Lower leg skin (tissue), 4 donors: Measurements from ENCODE around the gene KMT2E. TPM values are rescaled to one million over a fixed set of nuclear protein-coding genes. Genes with fewer than 3 reads are reported as not detected.
A peak's percentile ranks its signal among the peaks of the same experiment; 100 is the strongest.

Source experiments
- DNase-seq, 2 donors: peaks; one replicate each; pipeline ENCODE4 v3.0.0-alpha.2; 2019; ENCODE audit warnings: low spot score in 2 of 2
- H3K4me3 ChIP-seq: fragments of 200-600 bp; sonication (generic); 2 replicates; pipeline ENCODE4 v1.5.1; 2017; ENCODE audit warnings: mild to moderate bottlenecking, low read depth; ENCODE audit not compliant: poor library complexity, severe bottlenecking
- POLR2A ChIP-seq, 2 donors: fragments of 450-650 bp; IDR thresholded peaks; one replicate each; pipeline ENCODE4 v1.6.1; 2016 to 2017; ENCODE audit warnings: antibody characterized with exemption in 2 of 2, mild to moderate bottlenecking in 1 of 2, moderate library complexity in 1 of 2
- WGBS, 2 donors: methylation state at CpG; one replicate each; pipeline ENCODE4 v1.1.5; 2018; 5-methylcytosine and 5-hydroxymethylcytosine counted together
- intact Hi-C: fragments of 100-400 bp; cut with DNase I; formaldehyde crosslinking; loops from one replicate; pipeline ENCODE4 v1.15.0; 2023; ENCODE audit warnings: low total_unique reads
- total RNA-seq, 4 donors: library from RNA; depleted of rRNA; stranded (reverse); fragments of >200 nt; gene quantifications; one replicate each; pipeline ENCODE4 v1.1.0, GENCODE V29; 2016
- TF ChIP-seq, protein P1 (sequence below), 3 donors: fragments of 450-650 bp; IDR thresholded peaks; one replicate each; pipeline ENCODE4 v1.5.1; 2016; ENCODE audit warnings: antibody characterized with exemption in 3 of 3, mild to moderate bottlenecking in 3 of 3, moderate library complexity in 2 of 3

Gene KMT2E
- total RNA-seq, 4 donors from 2014 or later: 86.4 to 130 (median 114) TPM

DNA sequence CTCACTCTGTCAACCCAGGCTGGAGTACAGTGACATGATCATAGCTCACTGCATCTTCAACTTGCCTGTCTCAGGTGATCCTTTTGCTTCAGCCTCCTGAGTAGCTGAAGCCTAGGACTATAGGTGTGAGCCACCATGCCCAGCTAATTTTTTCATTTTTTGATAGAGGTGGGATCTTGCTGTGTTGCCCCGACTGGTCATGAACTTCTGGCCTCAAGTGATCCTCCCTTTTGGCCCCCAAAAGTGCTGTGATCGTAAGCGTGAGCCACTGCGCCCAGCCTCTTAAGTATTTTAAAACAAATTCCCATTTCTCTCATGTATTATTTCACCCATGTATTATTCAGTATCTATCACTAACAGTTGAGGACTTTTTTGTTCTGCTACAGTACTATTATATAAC lies 43.5 kb downstream of the KMT2E start:
- DNase-seq: no peak
- intact Hi-C loops: no loop called here
- no peak overlapping the region for H3K4me3 ChIP-seq
- WGBS, 2 donors: 79 to 99% methylated on average over 4 of the region's 4 CpGs
- no peak for TF ChIP-seq POLR2A (IDR thresholded peaks at IDR 0.05)
- TF ChIP-seq, protein P1, sequence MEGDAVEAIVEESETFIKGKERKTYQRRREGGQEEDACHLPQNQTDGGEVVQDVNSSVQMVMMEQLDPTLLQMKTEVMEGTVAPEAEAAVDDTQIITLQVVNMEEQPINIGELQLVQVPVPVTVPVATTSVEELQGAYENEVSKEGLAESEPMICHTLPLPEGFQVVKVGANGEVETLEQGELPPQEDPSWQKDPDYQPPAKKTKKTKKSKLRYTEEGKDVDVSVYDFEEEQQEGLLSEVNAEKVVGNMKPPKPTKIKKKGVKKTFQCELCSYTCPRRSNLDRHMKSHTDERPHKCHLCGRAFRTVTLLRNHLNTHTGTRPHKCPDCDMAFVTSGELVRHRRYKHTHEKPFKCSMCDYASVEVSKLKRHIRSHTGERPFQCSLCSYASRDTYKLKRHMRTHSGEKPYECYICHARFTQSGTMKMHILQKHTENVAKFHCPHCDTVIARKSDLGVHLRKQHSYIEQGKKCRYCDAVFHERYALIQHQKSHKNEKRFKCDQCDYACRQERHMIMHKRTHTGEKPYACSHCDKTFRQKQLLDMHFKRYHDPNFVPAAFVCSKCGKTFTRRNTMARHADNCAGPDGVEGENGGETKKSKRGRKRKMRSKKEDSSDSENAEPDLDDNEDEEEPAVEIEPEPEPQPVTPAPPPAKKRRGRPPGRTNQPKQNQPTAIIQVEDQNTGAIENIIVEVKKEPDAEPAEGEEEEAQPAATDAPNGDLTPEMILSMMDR (IDR thresholded peaks at IDR 0.05): no peak

GRCh38 chr7:105060437-105060836 lies 46.4 kb downstream of the KMT2E start:
- TF ChIP-seq, protein P1 (IDR thresholded peaks at IDR 0.05): no peak
- TF ChIP-seq POLR2A (IDR thresholded peaks at IDR 0.05): no peak
- DNase-seq: no peak

GRCh38 chr7:105060923-105061322 lies 46.9 kb downstream of the KMT2E start:
- TF ChIP-seq POLR2A (IDR thresholded peaks at IDR 0.05): no peak
- TF ChIP-seq, protein P1 (IDR thresholded peaks at IDR 0.05): no peak
- WGBS, 2 donors: 84 to 86% methylated on average over 3 of the region's 3 CpGs
- intact Hi-C loops: no loop called here
- no peak for DNase-seq
- H3K4me3 ChIP-seq: no peak overlapping the region

More at GRCh38 chr7:105060437-105060836, 46.4 kb downstream of the KMT2E start:
- H3K4me3 ChIP-seq: no peak overlapping the region
- intact Hi-C loops: no loop called here
- WGBS, 2 donors: 95 to 97% methylated on average over 4 of the region's 4 CpGs

DNA sequence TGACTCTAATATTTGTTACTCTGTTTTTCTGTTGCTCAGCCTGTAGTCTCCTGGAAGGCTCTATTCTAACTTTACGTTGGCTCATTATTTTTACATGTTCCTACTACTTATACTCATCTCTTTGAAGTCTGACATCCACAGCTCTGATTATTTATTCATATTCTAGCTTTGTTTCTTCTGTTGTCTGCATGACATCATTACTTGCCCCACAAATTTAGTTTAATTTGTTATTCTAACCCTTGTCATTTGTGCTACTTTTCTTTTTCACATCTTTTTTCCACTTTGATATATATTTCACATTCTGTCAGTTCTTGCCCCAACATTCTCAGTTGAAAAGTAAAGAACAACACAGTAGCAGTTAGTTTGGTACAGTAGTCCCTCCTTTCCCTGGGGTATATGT lies 51.1 kb downstream of the KMT2E start:
- TF ChIP-seq POLR2A (IDR thresholded peaks at IDR 0.05): no peak
- TF ChIP-seq, protein P1 (IDR thresholded peaks at IDR 0.05): no peak
- DNase-seq: no peak
- no peak overlapping the region for H3K4me3 ChIP-seq
- intact Hi-C loops: no loop called here
- 85 to 87% methylated on average over 1 of the region's 1 CpG for WGBS, 2 donors

DNA sequence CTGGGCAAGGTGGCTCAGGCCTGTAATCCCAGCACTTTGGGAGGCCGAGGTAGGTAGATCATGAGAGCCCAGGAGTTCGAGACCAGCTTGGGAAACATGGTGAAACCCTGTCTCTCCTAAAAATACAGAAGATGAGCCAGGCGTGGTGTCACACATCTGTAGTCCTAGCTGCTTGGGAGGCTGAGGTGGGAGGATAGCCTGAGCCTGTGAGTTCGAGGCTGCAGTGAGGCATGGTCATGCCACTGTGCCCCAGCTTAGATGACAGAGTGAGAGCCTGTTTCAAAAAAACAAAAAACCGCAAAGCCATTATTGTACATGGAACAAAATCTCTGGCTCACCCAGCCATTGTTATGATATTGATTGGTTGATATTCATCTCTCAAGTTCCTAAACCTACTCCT lies 53.7 kb downstream of the KMT2E start:
- intact Hi-C loops: no loop called here
- WGBS, 2 donors: 96 to 97% methylated on average over 5 of the region's 5 CpGs
- no peak overlapping the region for H3K4me3 ChIP-seq
- peak in 1 of 2 donors; percentile 62 for DNase-seq
- no peak for TF ChIP-seq POLR2A (IDR thresholded peaks at IDR 0.05)

GRCh38 chr7:105068886-105069285 lies 54.9 kb downstream of the KMT2E start:
- intact Hi-C loops: no loop called here
- WGBS, 2 donors: 92 to 96% methylated on average over 1 of the region's 1 CpG
- no peak for DNase-seq
- no peak overlapping the region for H3K4me3 ChIP-seq
- TF ChIP-seq, protein P1 (IDR thresholded peaks at IDR 0.05): no peak
- TF ChIP-seq POLR2A (IDR thresholded peaks at IDR 0.05): no peak
